Neural cell (in vitro differentiated cells): ENCODE results near the gene DBH. TPM values are rescaled to one million over a fixed set of nuclear protein-coding genes. Genes with fewer than 3 reads are reported as not detected.

ENCODE experiments used
- H2AFZ ChIP-seq: fragments of 200-600, 300-800 bp; sonication (generic), shearing (Covaris generic); 2 replicates; pipeline ENCODE4 v1.6.0; 2014; ENCODE audit warnings: low read depth, mild to moderate bottlenecking, antibody characterized with exemption, low read length, moderate library complexity
- H3F3A ChIP-seq: fragments of 200-600 bp; shearing (Covaris generic); 2 replicates; pipeline ENCODE4 v1.6.1; 2016; ENCODE audit warnings: mild to moderate bottlenecking, moderate library complexity, mixed read lengths, antibody characterized with exemption, low read length; ENCODE audit not compliant: insufficient read depth, poor library complexity, severe bottlenecking
- H3K27ac ChIP-seq: fragments of 200-600, 300-800 bp; sonication (generic), shearing (Covaris generic); 2 replicates; pipeline ENCODE4 v1.5.1; 2014; ENCODE audit warnings: mild to moderate bottlenecking, low read length, moderate library complexity
- H3K27me3 ChIP-seq: fragments of 300-800, 200-600 bp; sonication (generic), shearing (Covaris generic); 2 replicates; pipeline ENCODE4 v1.6.0; 2014; ENCODE audit warnings: mild to moderate bottlenecking, low read depth, low read length, moderate library complexity; ENCODE audit not compliant: insufficient read depth
- H3K36me3 ChIP-seq: fragments of 300-800, 200-600 bp; sonication (generic), shearing (Covaris generic); 2 replicates; pipeline ENCODE4 v1.5.1; 2014; ENCODE audit warnings: mild to moderate bottlenecking, antibody characterized with exemption, low read length, moderate library complexity; ENCODE audit not compliant: insufficient read depth
- H3K4me2 ChIP-seq: fragments of 300-800, 200-600 bp; sonication (generic), shearing (Covaris generic); 2 replicates; pipeline ENCODE4 v1.6.0; 2014; ENCODE audit warnings: mild to moderate bottlenecking, low read length
- H3K4me3 ChIP-seq: fragments of 300-800, 200-600 bp; sonication (generic), shearing (Covaris generic); 2 replicates; pipeline ENCODE4 v1.5.1; 2014; ENCODE audit warnings: mild to moderate bottlenecking, low read length, moderate library complexity
- H3K79me2 ChIP-seq: fragments of 200-600 bp; shearing (Covaris generic); replicated peaks from 2 replicates; pipeline ENCODE4 v1.6.0; 2014; ENCODE audit warnings: mild to moderate bottlenecking, low read length, moderate library complexity; ENCODE audit not compliant: insufficient read depth
- H3K9ac ChIP-seq: fragments of 300-800, 200-600 bp; sonication (generic), shearing (Covaris generic); 2 replicates; pipeline ENCODE4 v1.6.1; 2016; ENCODE audit warnings: mild to moderate bottlenecking, low read length, mixed read lengths
- H3K9me2 ChIP-seq: fragments of 200-600 bp; shearing (Covaris generic); 2 replicates; pipeline ENCODE4 v1.6.1; 2016; ENCODE audit warnings: mild to moderate bottlenecking, low read length, mixed read lengths; ENCODE audit not compliant: insufficient read depth
- H3K9me3 ChIP-seq: fragments of 200-600, 300-800 bp; sonication (generic), shearing (Covaris generic); 2 replicates; pipeline ENCODE4 v1.6.1; 2016; ENCODE audit warnings: mild to moderate bottlenecking, mixed run types, low read length, moderate library complexity, mixed read lengths
- H4K20me1 ChIP-seq: fragments of 200-600 bp; shearing (Covaris generic); 2 replicates; pipeline ENCODE4 v1.6.1; 2016; ENCODE audit warnings: mild to moderate bottlenecking, mixed run types; ENCODE audit not compliant: insufficient read depth
- CTCF ChIP-seq: fragments of 450-650 bp; IDR thresholded peaks from 2 replicates; pipeline ENCODE4 v1.5.1; 2014; ENCODE audit warnings: antibody characterized with exemption, mild to moderate bottlenecking, moderate library complexity; ENCODE audit not compliant: poor library complexity, severe bottlenecking
- EP300 ChIP-seq: fragments of 450-650 bp; conservative IDR thresholded peaks from 2 replicates; pipeline ENCODE4 v1.6.1; 2014; ENCODE audit warnings: antibody characterized with exemption, mild to moderate bottlenecking, moderate library complexity; ENCODE audit not compliant: poor library complexity, severe bottlenecking
- EZH2 ChIP-seq: fragments of 200-600, 300-800 bp; shearing (Covaris generic), sonication (generic); IDR thresholded peaks from 2 replicates; pipeline ENCODE4 v1.6.1; 2014; ENCODE audit warnings: antibody characterized with exemption, low read length, borderline replicate concordance, mild to moderate bottlenecking; ENCODE audit not compliant: insufficient read depth, poor library complexity, severe bottlenecking
- MXI1 ChIP-seq: fragments of 450-650 bp; conservative IDR thresholded peaks from 2 replicates; pipeline ENCODE4 v1.6.1; 2014; ENCODE audit warnings: antibody characterized with exemption, mild to moderate bottlenecking; ENCODE audit not compliant: poor library complexity, severe bottlenecking
- POLR2AphosphoS5 ChIP-seq: IDR thresholded peaks from 2 replicates; pipeline ENCODE4 v1.6.1; 2012
- RAD21 ChIP-seq: fragments of 450-650 bp; conservative IDR thresholded peaks from 2 replicates; pipeline ENCODE4 v1.6.1; 2014; ENCODE audit warnings: antibody characterized with exemption, mild to moderate bottlenecking, moderate library complexity
- REST ChIP-seq: IDR thresholded peaks from 2 replicates; pipeline ENCODE4 v1.6.1; 2012; ENCODE audit warnings: borderline replicate concordance
- SMC3 ChIP-seq: fragments of 450-650 bp; conservative IDR thresholded peaks from 2 replicates; pipeline ENCODE4 v1.6.1; 2014; ENCODE audit warnings: antibody characterized with exemption, mild to moderate bottlenecking, moderate library complexity; ENCODE audit not compliant: poor library complexity
- TAF1 ChIP-seq: IDR thresholded peaks from 2 replicates; pipeline ENCODE4 v1.6.1; 2012; ENCODE audit warnings: low read depth
- polyA plus RNA-seq: library from polyadenylated mRNA; depleted of rRNA; stranded (reverse); fragments of >200 nt; gene quantifications from 2 replicates; pipeline ENCODE4 v1.2.3, GENCODE V29; 2014

DBH gene
- polyA plus RNA-seq, 1 donor from 2014 or later = not detected

DNA sequence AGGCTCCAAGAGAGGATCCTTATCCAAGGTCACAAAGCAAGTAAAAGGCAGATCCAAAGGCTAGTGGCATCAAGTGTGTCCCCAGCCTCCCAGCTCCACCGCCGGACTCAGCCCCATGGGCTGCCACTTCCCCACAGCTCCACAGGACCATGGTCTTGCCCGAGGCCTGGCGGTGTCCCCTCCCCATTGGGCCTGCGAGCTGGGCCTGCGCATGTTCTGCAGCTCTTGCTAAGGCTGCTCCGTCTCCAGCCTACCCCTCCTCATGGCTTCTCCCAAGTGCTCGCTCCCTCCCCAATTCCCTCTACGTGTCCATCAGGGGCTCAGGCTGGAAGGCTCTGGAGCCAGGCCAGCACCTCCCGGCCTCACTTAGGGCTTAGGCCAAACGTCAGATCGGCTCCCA is 29.4 kb downstream of the DBH start:
- Histone ChIP-seq H2AFZ (no peak overlapping the region), H3F3A (no peaks in the 10 kb centered on the region), H3K79me2 (no peaks in the 10 kb centered on the region), H3K9me2 (no peaks in the 10 kb centered on the region), H3K4me2 (no peak overlapping the region), H4K20me1 (no peaks in the 10 kb centered on the region), H3K27me3 (no peaks in the 10 kb centered on the region), H3K9ac (no peak overlapping the region), H3K9me3 (no peaks in the 10 kb centered on the region), H3K4me3 (no peak overlapping the region), H3K27ac (no peak overlapping the region), H3K36me3 (no peaks in the 10 kb centered on the region)
- TF ChIP-seq REST (no peak), MXI1 (no peak), EP300 (no peak), CTCF (no peak), TAF1 (no peak), RAD21 (no peak), EZH2 (no peak), SMC3 (no peak), POLR2AphosphoS5 (no peak)

GRCh38 chr9:133666387-133666786 is 30.2 kb downstream of the DBH start:
- H4K20me1 ChIP-seq = no peaks in the 10 kb centered on the region
- H3K9me2 ChIP-seq = no peaks in the 10 kb centered on the region
- no peak overlapping the region for H3K27ac ChIP-seq
- H3K9me3 ChIP-seq = no peaks in the 10 kb centered on the region
- no peaks in the 10 kb centered on the region for H3K36me3 ChIP-seq
- no peaks in the 10 kb centered on the region for H3K27me3 ChIP-seq
- TF ChIP-seq REST = no peak
- no peak for TF ChIP-seq EP300
- TF ChIP-seq EZH2 = no peak
- no peak overlapping the region for H2AFZ ChIP-seq
- no peak overlapping the region for H3K4me2 ChIP-seq
- H3F3A ChIP-seq = no peaks in the 10 kb centered on the region
- no peaks in the 10 kb centered on the region for H3K79me2 ChIP-seq
- no peak overlapping the region for H3K4me3 ChIP-seq
- no peak overlapping the region for H3K9ac ChIP-seq
